Measurements from ENCODE around the gene WDFY2.

DNA sequence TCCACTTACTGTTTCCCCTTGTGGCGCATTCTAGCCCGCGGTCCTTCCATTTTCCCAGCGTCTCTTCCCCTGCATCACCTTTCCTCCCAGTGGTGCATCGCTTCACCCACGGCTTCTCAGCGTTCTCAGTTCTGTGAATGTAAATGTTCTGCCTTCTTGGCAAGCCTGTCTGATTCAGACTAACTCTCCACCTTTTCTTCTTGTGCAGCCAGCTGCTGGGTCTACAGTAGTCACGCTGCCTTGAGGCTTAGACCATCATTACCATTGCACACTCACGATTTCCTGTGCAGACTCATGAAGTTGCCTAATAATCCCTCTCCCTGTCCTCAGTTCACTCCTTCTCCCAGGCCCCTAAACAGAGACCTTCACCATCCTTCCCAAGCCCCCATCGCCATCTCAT lies 144.7 kb downstream of the WDFY2 start:
- TF ChIP-seq EZH2 (IDR thresholded peaks at IDR 0.05; ENCODE audit: borderline replicate concordance, low read depth, low read length, severe bottlenecking) (no peak), CTCF (IDR thresholded peaks at IDR 0.05; ENCODE audit: borderline replicate concordance, extremely low read depth, low read length, poor library complexity, severe bottlenecking) (no peak)
